Loucy (cell line): ENCODE results near the gene SCN9A.
A peak's percentile ranks its signal among the peaks of the same experiment; 100 is the strongest.

ENCODE experiments used
- H2AFZ ChIP-seq: fragments of 200-600 bp; sonication (generic); 2 replicates; pipeline ENCODE4 v1.6.0; 2016; ENCODE audit warnings: antibody characterized with exemption, mild to moderate bottlenecking, low read length, moderate library complexity
- H3F3A ChIP-seq: fragments of 200-600 bp; 2 replicates; pipeline ENCODE4 v1.6.0; 2016; ENCODE audit warnings: antibody characterized with exemption, low read depth, mild to moderate bottlenecking
- H3K27me3 ChIP-seq: fragments of 200-600 bp; sonication (generic); 2 replicates; pipeline ENCODE4 v1.6.1; 2014; ENCODE audit warnings: low read length, mild to moderate bottlenecking; ENCODE audit not compliant: insufficient read depth, poor library complexity, severe bottlenecking
- H3K36me3 ChIP-seq: fragments of 200-600 bp; sonication (generic); 2 replicates; pipeline ENCODE4 v1.6.1; 2016; ENCODE audit warnings: low read length; ENCODE audit not compliant: insufficient read depth
- H3K4me1 ChIP-seq: fragments of 200-600 bp; sonication (generic); 2 replicates; pipeline ENCODE4 v1.5.1; 2014; ENCODE audit warnings: low read length, mild to moderate bottlenecking; ENCODE audit not compliant: insufficient read depth, poor library complexity, severe bottlenecking
- H3K4me2 ChIP-seq: fragments of 200-600 bp; sonication (generic); 2 replicates; pipeline ENCODE4 v1.6.0; 2014; ENCODE audit warnings: antibody characterized with exemption, low read length, low read depth, mild to moderate bottlenecking; ENCODE audit not compliant: poor library complexity, severe bottlenecking
- H3K4me3 ChIP-seq: fragments of 200-600 bp; sonication (generic); 2 replicates; pipeline ENCODE4 v1.5.1; 2014; ENCODE audit warnings: low read length, mild to moderate bottlenecking, mixed read lengths; ENCODE audit not compliant: poor library complexity, severe bottlenecking
- H3K79me2 ChIP-seq: fragments of 200-600 bp; sonication (generic); 2 replicates; pipeline ENCODE4 v1.6.1; 2014; ENCODE audit warnings: low read length; ENCODE audit not compliant: insufficient read depth
- H3K9ac ChIP-seq: fragments of 200-600 bp; sonication (generic); 2 replicates; pipeline ENCODE4 v1.6.0; 2014; ENCODE audit warnings: mild to moderate bottlenecking, low read depth, low read length, moderate library complexity; ENCODE audit not compliant: poor library complexity, severe bottlenecking
- H3K9me2 ChIP-seq: fragments of 200-600 bp; sonication (generic); replicated peaks from 2 replicates; pipeline ENCODE4 v1.6.1; 2016; ENCODE audit warnings: low read depth, low read length, mixed read lengths
- H3K9me3 ChIP-seq: fragments of 200-600 bp; sonication (generic); 2 replicates; pipeline ENCODE4 v1.6.1; 2014; ENCODE audit warnings: mild to moderate bottlenecking, antibody characterized with exemption, low read length, low read depth; ENCODE audit not compliant: insufficient read depth
- H4K20me1 ChIP-seq: fragments of 200-600 bp; sonication (generic); 2 replicates; pipeline ENCODE4 v1.6.0; 2014; ENCODE audit warnings: antibody characterized with exemption, low read length, mild to moderate bottlenecking; ENCODE audit not compliant: insufficient read depth, poor library complexity, severe bottlenecking
- EZH2phosphoT487 ChIP-seq: fragments of 200-600 bp; IDR thresholded peaks from 2 replicates; pipeline ENCODE4 v1.6.1; 2018; ENCODE audit warnings: antibody characterized with exemption, mild to moderate bottlenecking, moderate library complexity, borderline replicate concordance
- TF ChIP-seq, protein P1 (sequence below): fragments of 200-600 bp; sonication (generic); conservative IDR thresholded peaks from 2 replicates; pipeline ENCODE4 v1.5.1; 2014; ENCODE audit warnings: mild to moderate bottlenecking, antibody characterized with exemption, low read length

The SCN9A gene

DNA sequence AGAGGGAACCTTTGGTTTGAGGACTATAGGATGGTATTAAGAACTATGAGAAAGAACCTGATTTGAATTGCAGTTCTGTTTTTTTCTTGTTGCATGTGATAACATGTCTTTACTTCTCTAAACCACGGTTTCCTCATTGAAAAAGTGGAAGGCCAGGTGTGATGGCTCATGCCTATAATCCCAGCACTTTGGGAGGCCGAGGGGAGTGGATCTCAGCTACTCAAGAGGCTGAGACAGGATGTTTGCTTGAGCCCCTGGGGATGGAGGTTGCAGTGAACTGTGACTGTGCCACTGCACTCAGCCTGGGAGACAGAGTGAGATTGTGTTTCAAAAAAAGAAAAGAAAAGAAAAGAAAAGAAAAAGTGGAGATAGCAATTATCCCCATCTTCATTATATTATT lies 32.3 kb downstream of the SCN9A start:
- Histone ChIP-seq H3K9ac (no peak overlapping the region), H3K9me2 (no peaks in the 10 kb centered on the region), H2AFZ (no peak overlapping the region), H3K36me3 (no peaks in the 10 kb centered on the region), H3K27me3 (no peaks in the 10 kb centered on the region), H4K20me1 (no peaks in the 10 kb centered on the region), H3K9me3 (no peaks in the 10 kb centered on the region), H3K4me2 (no peak overlapping the region), H3K4me1 (no peaks in the 10 kb centered on the region), H3K79me2 (no peaks in the 10 kb centered on the region), H3K4me3 (no peak overlapping the region), H3F3A (no peaks in the 10 kb centered on the region)
- no peak for TF ChIP-seq EZH2phosphoT487
- TF ChIP-seq, protein P1, sequence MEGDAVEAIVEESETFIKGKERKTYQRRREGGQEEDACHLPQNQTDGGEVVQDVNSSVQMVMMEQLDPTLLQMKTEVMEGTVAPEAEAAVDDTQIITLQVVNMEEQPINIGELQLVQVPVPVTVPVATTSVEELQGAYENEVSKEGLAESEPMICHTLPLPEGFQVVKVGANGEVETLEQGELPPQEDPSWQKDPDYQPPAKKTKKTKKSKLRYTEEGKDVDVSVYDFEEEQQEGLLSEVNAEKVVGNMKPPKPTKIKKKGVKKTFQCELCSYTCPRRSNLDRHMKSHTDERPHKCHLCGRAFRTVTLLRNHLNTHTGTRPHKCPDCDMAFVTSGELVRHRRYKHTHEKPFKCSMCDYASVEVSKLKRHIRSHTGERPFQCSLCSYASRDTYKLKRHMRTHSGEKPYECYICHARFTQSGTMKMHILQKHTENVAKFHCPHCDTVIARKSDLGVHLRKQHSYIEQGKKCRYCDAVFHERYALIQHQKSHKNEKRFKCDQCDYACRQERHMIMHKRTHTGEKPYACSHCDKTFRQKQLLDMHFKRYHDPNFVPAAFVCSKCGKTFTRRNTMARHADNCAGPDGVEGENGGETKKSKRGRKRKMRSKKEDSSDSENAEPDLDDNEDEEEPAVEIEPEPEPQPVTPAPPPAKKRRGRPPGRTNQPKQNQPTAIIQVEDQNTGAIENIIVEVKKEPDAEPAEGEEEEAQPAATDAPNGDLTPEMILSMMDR = no peak

DNA sequence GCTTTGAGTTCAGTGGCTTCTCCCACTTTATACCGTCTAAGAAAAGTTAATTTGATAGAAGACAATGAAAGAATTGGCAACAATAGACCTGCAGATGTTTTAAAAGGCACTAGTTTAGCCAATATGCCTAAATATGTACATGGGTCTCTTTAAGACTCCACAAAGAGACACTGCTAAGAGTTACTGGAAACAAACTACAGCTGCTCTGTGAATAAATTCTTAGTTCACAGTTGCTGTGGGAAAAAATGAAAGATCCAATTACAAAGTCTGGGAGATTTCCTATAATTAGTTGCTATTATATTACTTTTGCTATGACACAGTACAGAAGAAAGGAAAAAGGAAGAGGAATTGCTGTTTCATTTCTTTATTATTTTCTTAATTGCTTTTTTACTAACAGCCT lies 34.3 kb downstream of the SCN9A start:
- no peaks in the 10 kb centered on the region for H3K9me2 ChIP-seq
- H3K36me3 ChIP-seq = no peaks in the 10 kb centered on the region
- H3K79me2 ChIP-seq = no peaks in the 10 kb centered on the region
- no peaks in the 10 kb centered on the region for H3K27me3 ChIP-seq
- no peak overlapping the region for H3K4me3 ChIP-seq
- H3K9me3 ChIP-seq = no peaks in the 10 kb centered on the region
- no peaks in the 10 kb centered on the region for H3K4me1 ChIP-seq
- H3K9ac ChIP-seq = no peak overlapping the region
- H3F3A ChIP-seq = no peaks in the 10 kb centered on the region
- H4K20me1 ChIP-seq = no peaks in the 10 kb centered on the region
- TF ChIP-seq, protein P1 = no peak
- no peak for TF ChIP-seq EZH2phosphoT487
- no peak overlapping the region for H3K4me2 ChIP-seq
- H2AFZ ChIP-seq = 0 out of 2 replicates have a peak overlapping the region, but pooled peaks have one; percentile 12

DNA sequence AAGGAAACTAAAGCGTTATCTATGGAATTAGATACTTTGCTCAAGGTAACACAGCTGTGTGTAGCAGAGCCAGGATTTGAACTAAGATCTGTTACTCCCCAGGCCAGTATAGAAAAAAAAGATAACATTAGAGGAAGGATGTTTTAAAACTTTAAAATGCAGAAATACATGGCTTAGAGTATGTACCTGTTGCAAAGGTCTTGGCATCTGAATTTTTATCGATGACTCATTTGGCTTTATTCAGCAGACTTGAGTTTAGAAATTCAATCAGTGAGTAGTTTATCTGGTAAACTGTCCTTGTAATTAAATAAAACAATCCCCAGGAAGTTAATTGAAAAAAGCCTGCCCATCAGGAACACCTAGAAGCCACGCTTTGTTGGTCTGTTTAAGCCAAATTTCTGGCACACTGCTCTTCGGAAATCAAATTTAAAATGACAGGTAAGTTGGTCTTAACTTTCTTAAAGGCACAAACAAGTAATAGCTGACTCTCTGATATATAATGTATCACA lies 36.9 kb downstream of the SCN9A start:
- no peak overlapping the region for H3K9ac ChIP-seq
- H3K79me2 ChIP-seq = no peaks in the 10 kb centered on the region
- no peak for TF ChIP-seq EZH2phosphoT487
- TF ChIP-seq, protein P1 = no peak
- no peak overlapping the region for H2AFZ ChIP-seq
- H3K9me2 ChIP-seq = no peaks in the 10 kb centered on the region
- H3K4me1 ChIP-seq = no peaks in the 10 kb centered on the region
- H3K4me2 ChIP-seq = no peak overlapping the region
- H3K9me3 ChIP-seq = no peaks in the 10 kb centered on the region
- H3K36me3 ChIP-seq = no peaks in the 10 kb centered on the region
- no peaks in the 10 kb centered on the region for H4K20me1 ChIP-seq
- no peaks in the 10 kb centered on the region for H3K27me3 ChIP-seq
- no peak overlapping the region for H3K4me3 ChIP-seq
- H3F3A ChIP-seq = no peaks in the 10 kb centered on the region
